Immature natural killer cell (primary cell): ENCODE results near the gene GALNT10. TPM values are rescaled to one million over a fixed set of nuclear protein-coding genes. Genes with fewer than 3 reads are reported as not detected.
A peak's percentile ranks its signal among the peaks of the same experiment; 100 is the strongest.

Experiments used
- DNase-seq, 3 donors: peaks; one replicate each; pipeline ENCODE4 v3.0.0; 2022; ENCODE audit warnings: mixed read lengths in 1 of 3
- H3K27ac Mint-ChIP-seq, 6 donors: one replicate each; pipeline ENCODE4 v1.8.0; 2020; ENCODE audit warnings: mixed read lengths in 6 of 6, mild to moderate bottlenecking in 5 of 6, inconsistent platforms in 4 of 6, moderate library complexity in 3 of 6
- H3K27me3 Mint-ChIP-seq, 3 donors: one replicate each; pipeline ENCODE4 v1.8.0; 2020 to 2021; ENCODE audit warnings: low read depth in 3 of 3, mild to moderate bottlenecking in 3 of 3, mixed read lengths in 3 of 3, moderate library complexity in 3 of 3, inconsistent platforms in 1 of 3
- H3K36me3 Mint-ChIP-seq, 3 donors: one replicate each; pipeline ENCODE4 v1.8.0; 2020; ENCODE audit warnings: mixed read lengths in 3 of 3, inconsistent platforms in 2 of 3, mild to moderate bottlenecking in 2 of 3
- H3K4me1 Mint-ChIP-seq, 2 donors: one replicate each; pipeline ENCODE4 v1.8.0; 2020; ENCODE audit warnings: inconsistent platforms in 2 of 2, mild to moderate bottlenecking in 2 of 2, mixed read lengths in 2 of 2, moderate library complexity in 1 of 2
- H3K4me3 Mint-ChIP-seq, 5 donors: one replicate each; pipeline ENCODE4 v1.8.0; 2020; ENCODE audit warnings: mild to moderate bottlenecking in 5 of 5, mixed read lengths in 5 of 5, inconsistent platforms in 3 of 5, moderate library complexity in 3 of 5
- H3K9me3 Mint-ChIP-seq, 6 donors: one replicate each; pipeline ENCODE4 v1.8.0; 2020; ENCODE audit warnings: mild to moderate bottlenecking in 6 of 6, mixed read lengths in 6 of 6, inconsistent platforms in 4 of 6, moderate library complexity in 3 of 6
- polyA plus RNA-seq, 3 donors: library from polyadenylated mRNA; unstranded; fragments of 300-500 nt; fragmentation: Illumina TruSeq; gene quantifications; one replicate each; pipeline ENCODE4 v1.2.3, GENCODE V29; 2021

GALNT10 gene
- polyA plus RNA-seq, 3 donors from 2014 or later, result 10.4 to 42.8 (median 24.7) TPM

- peaks cover 0 to 4% (median 2%) of the 10 kb centered on the region in 3 donors for H3K27me3 Mint-ChIP-seq
- peaks cover 27 to 66% (median 37%) of the 10 kb centered on the region in 3 donors for H3K36me3 Mint-ChIP-seq
- peaks cover 2 to 3% of the 10 kb centered on the region in 2 donors for H3K4me1 Mint-ChIP-seq
- H3K9me3 Mint-ChIP-seq, result no peaks in the 10 kb centered on the region
- H3K4me3 Mint-ChIP-seq, result no peak overlapping the region
- peak overlapping the region in 2 of 6 donors; percentile 15 to 55 for H3K27ac Mint-ChIP-seq
- DNase-seq, result no peak
Observed at GRCh38 chr5:154377754-154378533, 187.4 kb downstream of the GALNT10 start.

GRCh38 chr5:154380263-154380662 lies 189.7 kb downstream of the GALNT10 start:
- Mint-ChIP-seq H3K27me3 (peaks cover 0 to 5% (median 4%) of the 10 kb centered on the region in 3 donors), H3K27ac (peak overlapping the region in 2 of 6 donors; percentile 49 to 67)

GRCh38 chr5:154384480-154385235 lies 194.1 kb downstream of the GALNT10 start:
- H3K4me1 Mint-ChIP-seq, result peaks cover 35 to 40% of the 10 kb centered on the region in 2 donors
- DNase-seq, result peak; percentile 57 to 69 (median 68)
- H3K9me3 Mint-ChIP-seq, result no peaks in the 10 kb centered on the region
- H3K4me3 Mint-ChIP-seq, result peak overlapping the region; percentile 62 to 79 (median 73)
- peaks cover 0 to 4% (median 3%) of the 10 kb centered on the region in 3 donors for H3K27me3 Mint-ChIP-seq
- H3K36me3 Mint-ChIP-seq, result peaks cover 15 to 40% (median 18%) of the 10 kb centered on the region in 3 donors
- peak overlapping the region; percentile 96 to 99 (median 96) for H3K27ac Mint-ChIP-seq

More at GRCh38 chr5:154380263-154380662, 189.7 kb downstream of the GALNT10 start:
- H3K9me3 Mint-ChIP-seq, result no peaks in the 10 kb centered on the region
- H3K4me3 Mint-ChIP-seq, result no peak overlapping the region
- H3K36me3 Mint-ChIP-seq, result peaks cover 26 to 63% (median 37%) of the 10 kb centered on the region in 3 donors
- peaks cover 25 to 26% of the 10 kb centered on the region in 2 donors for H3K4me1 Mint-ChIP-seq
- DNase-seq, result no peak

- Mint-ChIP-seq H3K36me3 (peaks cover 15 to 35% (median 22%) of the 10 kb centered on the region in 3 donors), H3K27me3 (peaks cover 0 to 3% (median 2%) of the 10 kb centered on the region in 3 donors), H3K27ac (peak overlapping the region; percentile 96 to 99 (median 96)), H3K4me1 (peaks cover 35 to 40% of the 10 kb centered on the region in 2 donors), H3K4me3 (peak overlapping the region; percentile 62 to 79 (median 73)), H3K9me3 (no peaks in the 10 kb centered on the region)
- DNase-seq, result peak; percentile 61 to 66 (median 66)
Observed at GRCh38 chr5:154385236-154385512, 194.6 kb downstream of the GALNT10 start.

- no peak for DNase-seq
- H3K9me3 Mint-ChIP-seq, result no peaks in the 10 kb centered on the region
- peaks cover 13 to 24% (median 15%) of the 10 kb centered on the region in 3 donors for H3K36me3 Mint-ChIP-seq
- no peak overlapping the region for H3K4me3 Mint-ChIP-seq
- peak overlapping the region; percentile 64 to 98 (median 96) for H3K27ac Mint-ChIP-seq
- peaks cover 0 to 2% (median 1%) of the 10 kb centered on the region in 3 donors for H3K27me3 Mint-ChIP-seq
- peaks cover 35 to 37% of the 10 kb centered on the region in 2 donors for H3K4me1 Mint-ChIP-seq
Observed at GRCh38 chr5:154386952-154387629, 196.6 kb downstream of the GALNT10 start.

- Mint-ChIP-seq H3K9me3 (no peaks in the 10 kb centered on the region), H3K36me3 (peaks cover 21 to 29% (median 24%) of the 10 kb centered on the region in 3 donors), H3K27me3 (peaks cover 0 to 2% (median under 1%) of the 10 kb centered on the region in 3 donors), H3K27ac (no peak overlapping the region), H3K4me1 (peaks cover 42% of the 10 kb centered on the region in 2 donors), H3K4me3 (no peak overlapping the region)
- no peak for DNase-seq
Observed at GRCh38 chr5:154388842-154389241, 198.3 kb downstream of the GALNT10 start.

- DNase-seq, result no peak
- Mint-ChIP-seq H3K27ac (peak overlapping the region in 1 of 6 donors; percentile 50), H3K9me3 (no peaks in the 10 kb centered on the region), H3K4me3 (no peak overlapping the region), H3K4me1 (peaks cover 42% of the 10 kb centered on the region in 2 donors), H3K36me3 (peaks cover 21 to 29% (median 26%) of the 10 kb centered on the region in 3 donors), H3K27me3 (peaks cover 0 to 2% (median 1%) of the 10 kb centered on the region in 3 donors)
Observed at GRCh38 chr5:154390096-154390495, 199.6 kb downstream of the GALNT10 start.

- no peaks in the 10 kb centered on the region for H3K9me3 Mint-ChIP-seq
- peaks cover 19 to 33% (median 26%) of the 10 kb centered on the region in 3 donors for H3K36me3 Mint-ChIP-seq
- peak overlapping the region in 1 of 6 donors; percentile 25 for H3K27ac Mint-ChIP-seq
- H3K27me3 Mint-ChIP-seq, result peaks cover 0 to 1% (median 0%) of the 10 kb centered on the region in 3 donors
- no peak overlapping the region for H3K4me3 Mint-ChIP-seq
- H3K4me1 Mint-ChIP-seq, result peaks cover 41 to 42% of the 10 kb centered on the region in 2 donors
- no peak for DNase-seq
Observed at GRCh38 chr5:154390746-154391359, 200.3 kb downstream of the GALNT10 start.

- H3K4me1 Mint-ChIP-seq, result peaks cover 41 to 47% of the 10 kb centered on the region in 2 donors
- H3K27ac Mint-ChIP-seq, result peak overlapping the region in 3 of 6 donors; percentile 57 to 61 (median 61)
- no peak overlapping the region for H3K4me3 Mint-ChIP-seq
- H3K27me3 Mint-ChIP-seq, result peaks cover 0 to 1% (median 0%) of the 10 kb centered on the region in 3 donors
- H3K36me3 Mint-ChIP-seq, result peaks cover 17 to 29% (median 26%) of the 10 kb centered on the region in 3 donors
- no peak for DNase-seq
- H3K9me3 Mint-ChIP-seq, result no peaks in the 10 kb centered on the region
Observed at GRCh38 chr5:154391788-154392187, 201.3 kb downstream of the GALNT10 start.

- peaks cover 0 to 1% (median 1%) of the 10 kb centered on the region in 3 donors for H3K27me3 Mint-ChIP-seq
- peak overlapping the region; percentile 64 to 89 (median 70) for H3K27ac Mint-ChIP-seq
- no peaks in the 10 kb centered on the region for H3K9me3 Mint-ChIP-seq
- peaks cover 41 to 50% of the 10 kb centered on the region in 2 donors for H3K4me1 Mint-ChIP-seq
- peak overlapping the region in 3 of 5 donors; percentile 38 to 71 (median 68) for H3K4me3 Mint-ChIP-seq
- H3K36me3 Mint-ChIP-seq, result peaks cover 17 to 26% (median 18%) of the 10 kb centered on the region in 3 donors
- no peak for DNase-seq
Observed at GRCh38 chr5:154393850-154394249, 203.3 kb downstream of the GALNT10 start.

- H3K9me3 Mint-ChIP-seq, result no peaks in the 10 kb centered on the region
- H3K27me3 Mint-ChIP-seq, result peaks cover 0 to 1% (median 1%) of the 10 kb centered on the region in 3 donors
- peak overlapping the region; percentile 15 to 89 (median 70) for H3K27ac Mint-ChIP-seq
- DNase-seq, result no peak
- H3K36me3 Mint-ChIP-seq, result peaks cover 17 to 26% (median 18%) of the 10 kb centered on the region in 3 donors
- peaks cover 41 to 52% of the 10 kb centered on the region in 2 donors for H3K4me1 Mint-ChIP-seq
- peak overlapping the region in 2 of 5 donors; percentile 68 to 71 for H3K4me3 Mint-ChIP-seq
Observed at GRCh38 chr5:154394307-154394706, 203.8 kb downstream of the GALNT10 start.

GRCh38 chr5:154395407-154396106 lies 205.0 kb downstream of the GALNT10 start:
- H3K9me3 Mint-ChIP-seq, result no peaks in the 10 kb centered on the region
- H3K36me3 Mint-ChIP-seq, result peaks cover 13 to 22% (median 14%) of the 10 kb centered on the region in 3 donors
- H3K27me3 Mint-ChIP-seq, result peaks cover 0 to 1% (median 1%) of the 10 kb centered on the region in 3 donors
- H3K27ac Mint-ChIP-seq, result peak overlapping the region in 4 of 6 donors; percentile 26 to 70 (median 68)
- no peak for DNase-seq
- H3K4me1 Mint-ChIP-seq, result peaks cover 41 to 52% of the 10 kb centered on the region in 2 donors
- no peak overlapping the region for H3K4me3 Mint-ChIP-seq
